H1 (cell line): ENCODE data around the gene NPY4R2. TPM values are rescaled to one million over a fixed set of nuclear protein-coding genes. Genes with fewer than 3 reads are reported as not detected.
"Not testable (repeated sequence)": the region's sequence is repeated elsewhere in the genome, so short reads cannot be mapped to it uniquely, and the experiment has no call there.

Source experiments
- CTCF ChIA-PET: fragments of 300-600 bp; sonication (Branson Sonifier 250); formaldehyde crosslinking; loops from one replicate; lab custom pipeline; 2021; ENCODE audit not compliant: partially characterized antibody; lab: Charles Lee
- POLR2A ChIA-PET: fragments of 300-600 bp; sonication (Branson Sonifier 250); formaldehyde crosslinking; loops from one replicate; lab custom pipeline; 2021; ENCODE audit warnings: inconsistent platforms; ENCODE audit not compliant: partially characterized antibody; lab: Charles Lee
- DNase-seq, 2 experiments: peaks; one replicate each; pipeline versions ENCODE4 v3.0.0 to v3.0.0-alpha.2; 2010 to 2022; ENCODE audit warnings: low spot score in 2 of 2, low read depth in 1 of 2, mixed read lengths in 1 of 2
- FAIRE-seq: peaks from 2 replicates; lab custom pipeline; 2011; peaks lifted over from hg19 to GRCh38; lab: Jason Lieb, UNC
- H2AFZ ChIP-seq: 2 replicates; pipeline ENCODE4 v1.8.1; 2012; ENCODE audit warnings: low read length, inconsistent platforms
- H2AK5ac ChIP-seq: 2 replicates; pipeline ENCODE4 v1.6.1; 2013; ENCODE audit warnings: low read depth, low read length
- H2BK120ac ChIP-seq: replicated peaks from 2 replicates; pipeline ENCODE3; 2013; ENCODE audit warnings: low read depth, low read length, inconsistent platforms
- H2BK12ac ChIP-seq: 2 replicates; pipeline ENCODE4 v1.6.1; 2013; ENCODE audit warnings: low read depth, low read length
- H2BK15ac ChIP-seq: 2 replicates; pipeline ENCODE4 v1.6.1; 2013; ENCODE audit warnings: low read length
- H2BK20ac ChIP-seq: 2 replicates; pipeline ENCODE4 v1.6.1; 2013; ENCODE audit warnings: low read length
- H2BK5ac ChIP-seq: 2 replicates; pipeline ENCODE4 v1.6.1; 2013; ENCODE audit warnings: low read depth, low read length
- H3K14ac ChIP-seq: 2 replicates; pipeline ENCODE4 v1.6.1; 2013; ENCODE audit warnings: inconsistent platforms; ENCODE audit not compliant: insufficient read length
- H3K18ac ChIP-seq: 2 replicates; pipeline ENCODE4 v1.6.1; 2013; ENCODE audit warnings: low read length; ENCODE audit errors: extremely low read depth
- H3K23ac ChIP-seq: 2 replicates; pipeline ENCODE4 v1.6.1; 2013; ENCODE audit warnings: inconsistent platforms; ENCODE audit not compliant: insufficient read length
- H3K23me2 ChIP-seq: 2 replicates; pipeline ENCODE4 v1.6.1; 2013; ENCODE audit warnings: low read depth, low read length
- H3K27ac ChIP-seq: 2 replicates; pipeline ENCODE4 v1.6.1; 2011; ENCODE audit warnings: low read depth, low read length, inconsistent platforms
- H3K27me3 ChIP-seq, 4 experiments: replicated peaks in 1 of 4; 1 replicate in 1 of 4; 2 replicates in 3 of 4; pipeline versions ENCODE4 v1.6.1 to v1.8.1; 2011 to 2013; ENCODE audit warnings: low read length in 3 of 4, mild to moderate bottlenecking in 3 of 4, inconsistent platforms in 2 of 4, mixed read lengths in 2 of 4, moderate library complexity in 1 of 4; ENCODE audit not compliant: control insufficient read depth in 3 of 4, insufficient read depth in 3 of 4; ENCODE audit errors: extremely low read depth in 1 of 4
- H3K36me3 ChIP-seq, 4 experiments: 2 replicates each; pipeline versions ENCODE4 v1.6.1 to v1.8.1; 2011 to 2013; ENCODE audit warnings: mild to moderate bottlenecking in 4 of 4, low read length in 3 of 4, moderate library complexity in 2 of 4, control low read depth in 1 of 4, inconsistent platforms in 1 of 4; ENCODE audit not compliant: insufficient read depth in 4 of 4, control insufficient read depth in 2 of 4
- H3K4ac ChIP-seq: replicated peaks from 2 replicates; pipeline ENCODE3; 2013; ENCODE audit warnings: low read length, low read depth, mixed read lengths, inconsistent platforms; ENCODE audit not compliant: insufficient read length
- H3K4me1 ChIP-seq, 4 experiments: replicated peaks in 1 of 4; 1 replicate in 1 of 4; 2 replicates in 3 of 4; pipeline versions ENCODE4 v1.6.1 to v1.8.1; 2011 to 2013; ENCODE audit warnings: low read length in 3 of 4, inconsistent platforms in 2 of 4, mixed read lengths in 1 of 4; ENCODE audit not compliant: insufficient read depth in 4 of 4, control insufficient read depth in 3 of 4
- H3K4me2 ChIP-seq, 2 experiments: 2 replicates each; pipeline versions ENCODE4 v1.6.1 to v1.8.1; 2011 to 2013; ENCODE audit warnings: low read depth in 2 of 2, low read length in 2 of 2, control low read depth in 1 of 2, inconsistent platforms in 1 of 2, mild to moderate bottlenecking in 1 of 2; ENCODE audit not compliant: insufficient read depth in 1 of 2
- H3K4me3 ChIP-seq, 4 experiments: fragments of 200-600, 300-600 bp in 1 of 4; sonication (generic), shearing (Covaris generic), sonication (Bioruptor Twin) in 1 of 4; 2 replicates each; pipeline versions ENCODE4 v1.5.1 to v1.8.1; 2011 to 2016; ENCODE audit warnings: low read length in 4 of 4, low read depth in 3 of 4, control low read depth in 2 of 4, inconsistent platforms in 2 of 4, mild to moderate bottlenecking in 2 of 4, mixed read lengths in 1 of 4, moderate library complexity in 1 of 4; ENCODE audit not compliant: insufficient read depth in 2 of 4; ENCODE audit errors: extremely low read depth in 1 of 4
- H3K56ac ChIP-seq: replicated peaks from 2 replicates; pipeline ENCODE3; 2013; ENCODE audit warnings: low read depth, mild to moderate bottlenecking, mixed read lengths, low read length, inconsistent platforms; ENCODE audit not compliant: insufficient read length
- H3K79me1 ChIP-seq: 2 replicates; pipeline ENCODE4 v1.6.1; 2013; ENCODE audit warnings: low read depth, low read length, control low read depth
- H3K79me2 ChIP-seq, 2 experiments: 2 replicates each; pipeline versions ENCODE4 v1.6.1 to v1.8.1; 2012 to 2013; ENCODE audit warnings: low read length in 2 of 2, mild to moderate bottlenecking in 2 of 2, inconsistent platforms in 1 of 2; ENCODE audit not compliant: insufficient read depth in 2 of 2, control insufficient read depth in 1 of 2
- H3K9ac ChIP-seq, 4 experiments: replicated peaks in 1 of 4; 1 replicate in 1 of 4; 2 replicates in 3 of 4; pipeline versions ENCODE4 v1.6.1 to v1.8.1; 2011 to 2013; ENCODE audit warnings: low read depth in 3 of 4, low read length in 3 of 4, control low read depth in 2 of 4, mild to moderate bottlenecking in 2 of 4, moderate library complexity in 2 of 4, inconsistent platforms in 1 of 4; ENCODE audit errors: extremely low read depth in 1 of 4
- H3K9me3 ChIP-seq, 2 experiments: 2 replicates each; pipeline versions ENCODE4 v1.6.1 to v1.8.1; 2012 to 2013; ENCODE audit warnings: mild to moderate bottlenecking in 2 of 2, moderate library complexity in 2 of 2, control low read depth in 1 of 2, inconsistent platforms in 1 of 2, low read depth in 1 of 2, low read length in 1 of 2, mixed read lengths in 1 of 2; ENCODE audit not compliant: insufficient read depth in 2 of 2
- H4K20me1 ChIP-seq, 2 experiments: replicated peaks in 1 of 2; 2 replicates each; pipeline versions ENCODE3 to v1.8.1; 2011 to 2013; ENCODE audit warnings: inconsistent platforms in 2 of 2, low read length in 2 of 2, mild to moderate bottlenecking in 1 of 2; ENCODE audit not compliant: insufficient read depth in 2 of 2, control insufficient read depth in 1 of 2
- H4K5ac ChIP-seq: 2 replicates; pipeline ENCODE4 v1.6.1; 2013; ENCODE audit warnings: low read length, low read depth, mixed read lengths, inconsistent platforms; ENCODE audit not compliant: insufficient read length
- H4K8ac ChIP-seq: 2 replicates; pipeline ENCODE4 v1.8.0; 2013; ENCODE audit warnings: mild to moderate bottlenecking, moderate library complexity, low read length, inconsistent platforms; ENCODE audit not compliant: insufficient read depth; ENCODE audit errors: extremely low read depth
- H4K91ac ChIP-seq: replicated peaks from 2 replicates; pipeline ENCODE3; 2013; ENCODE audit warnings: low read length, mixed read lengths, inconsistent platforms; ENCODE audit not compliant: insufficient read length
- WGBS, 2 experiments: shearing (Covaris generic) in 1 of 2; methylation state at CpG; one replicate each; pipeline versions ENCODE4 v1.1.6 to v1.1.7; 2013 to 2015; ENCODE audit warnings: low lambda C conversion rate in 2 of 2, mixed read lengths in 2 of 2, inconsistent platforms in 1 of 2, low coverage in 1 of 2, missing lambda C conversion rate in 1 of 2; ENCODE audit not compliant: insufficient replicate concordance in 2 of 2, insufficient coverage in 1 of 2, insufficient read length in 1 of 2; ENCODE audit errors: extremely low coverage in 1 of 2, missing lambda C conversion rate in 1 of 2; 5-methylcytosine and 5-hydroxymethylcytosine counted together
- polyA plus RNA-seq, 7 experiments: library from polyadenylated mRNA; depleted of rRNA in 3 of 7; stranded (reverse) in 5 of 7; unstranded in 2 of 7; fragments of >200 nt in 5 of 7; fragments of 200-250 nt in 2 of 7; gene quantifications; 1 replicate in 5 of 7; 2 replicates in 1 of 7; 4 replicates in 1 of 7; pipeline versions ENCODE4 v1.2.1 to v1.2.3, GENCODE V29; 2011 to 2013; ENCODE audit warnings: missing spikeins in 2 of 7, mixed read lengths in 2 of 7
- total RNA-seq: library from RNA; stranded (reverse); fragmentation: NEBNext Ultra II Directional; extraction: Animal tissue kit (Norgen Biotek cat#: 25700); gene quantifications from 2 replicates; pipeline ENCODE4 v1.2.1, GENCODE V29; 2021

Gene NPY4R2
- total and polyA plus RNA-seq, 2 of the 8 experiments (the other 6 are each of a cell fraction or from before 2014, with no cell fraction given) = 0.05 TPM; not detected in 1

GRCh38 chr10:47894571-47894970 is 23.9 kb upstream of the NPY4R2 start:
- H4K20me1 ChIP-seq, H2BK5ac ChIP-seq, CTCF ChIA-PET, H4K91ac ChIP-seq, H3K4ac ChIP-seq, H3K9ac ChIP-seq, POLR2A ChIA-PET, H2BK120ac ChIP-seq, H3K9me3 ChIP-seq, H3K4me3 ChIP-seq, H3K27me3 ChIP-seq, H3K23ac ChIP-seq, H4K8ac ChIP-seq, H3K18ac ChIP-seq, H3K14ac ChIP-seq, H3K23me2 ChIP-seq, H3K4me1 ChIP-seq, DNase-seq, H3K4me2 ChIP-seq, FAIRE-seq, H4K5ac ChIP-seq, H3K27ac ChIP-seq, H2BK20ac ChIP-seq, H3K79me1 ChIP-seq, H3K36me3 ChIP-seq, H2AFZ ChIP-seq, H3K79me2 ChIP-seq, H2AK5ac ChIP-seq: not testable (repeated sequence)
- peak overlapping the region; percentile 96 for H3K56ac ChIP-seq
- H2BK12ac ChIP-seq = 0 out of 2 replicates have a peak overlapping the region, but pooled peaks have one; percentile 50
- 88% methylated on average over 2 of the region's 2 CpGs; no CpG with 5 or more reads in 1 of the 2 experiments for WGBS, 2 experiments
- H2BK15ac ChIP-seq = peak overlapping the region; percentile 88; the same call in 1 of the 2 replicates

GRCh38 chr10:47897813-47898212 is 20.6 kb upstream of the NPY4R2 start:
- FAIRE-seq, H4K20me1 ChIP-seq, H3K27ac ChIP-seq, H3K79me1 ChIP-seq, H2BK12ac ChIP-seq, H3K9ac ChIP-seq, H2BK20ac ChIP-seq, H3K9me3 ChIP-seq, POLR2A ChIA-PET, H2BK5ac ChIP-seq, H2AFZ ChIP-seq, H3K14ac ChIP-seq, H3K4me3 ChIP-seq, H3K27me3 ChIP-seq, H3K4me2 ChIP-seq, H2BK15ac ChIP-seq, H4K91ac ChIP-seq, H3K79me2 ChIP-seq, H3K4me1 ChIP-seq, CTCF ChIA-PET, H3K56ac ChIP-seq, H2BK120ac ChIP-seq, H3K36me3 ChIP-seq, DNase-seq, H3K4ac ChIP-seq, H3K18ac ChIP-seq, H3K23ac ChIP-seq, H2AK5ac ChIP-seq, H4K5ac ChIP-seq, H4K8ac ChIP-seq, H3K23me2 ChIP-seq: not testable (repeated sequence)
- no CpG with 5 or more reads among the region's 2 CpGs for WGBS, 2 experiments
